SK-N-SH treated with all-trans-retinoic acid at 6 μM for 48 hours (cell line): ENCODE data around the gene RDX.

Experiments
- ATAC-seq: fragments of 200-7000 bp; cut with Tn5 transposase; 3 replicates; pipeline ENCODE4 v1.9.1; 2020; ENCODE audit warnings: mild to moderate bottlenecking, moderate library complexity
- ARNTL ChIP-seq: fragments of 450-650 bp; formaldehyde crosslinking; IDR thresholded peaks from 2 replicates; pipeline ENCODE4 v1.5.0; 2020; ENCODE audit warnings: low read depth, mild to moderate bottlenecking, moderate library complexity, borderline replicate concordance
- BACH2 ChIP-seq: fragments of 250-450 bp; sonication (Bioruptor Pico); IDR thresholded peaks from 2 replicates; pipeline ENCODE4 v1.9.0; 2021; ENCODE audit warnings: mild to moderate bottlenecking, borderline replicate concordance
- ESRRG ChIP-seq: fragments of 250-450 bp; sonication (Bioruptor Pico); IDR thresholded peaks from 2 replicates; pipeline ENCODE4 v1.6.1; 2021; ENCODE audit warnings: mild to moderate bottlenecking
- GLIS3 ChIP-seq: fragments of 250-450 bp; sonication (Bioruptor Pico); IDR thresholded peaks from 2 replicates; pipeline ENCODE4 v1.5.0; 2020; ENCODE audit warnings: mild to moderate bottlenecking, moderate library complexity
- ISL1 ChIP-seq: fragments of 250-450 bp; sonication (Bioruptor Pico); IDR thresholded peaks from 2 replicates; pipeline ENCODE4 v2.1.2; 2022; ENCODE audit warnings: mild to moderate bottlenecking, moderate library complexity
- OSR1 ChIP-seq: fragments of 250-450 bp; sonication (Bioruptor Pico); IDR thresholded peaks from 2 replicates; pipeline ENCODE4 v1.8.0; 2022; ENCODE audit warnings: moderate library complexity, mild to moderate bottlenecking, inconsistent platforms
- PPARA ChIP-seq: fragments of 250-450 bp; sonication (Bioruptor Pico); IDR thresholded peaks from 2 replicates; pipeline ENCODE4 v1.5.0; 2020; ENCODE audit warnings: mild to moderate bottlenecking, borderline replicate concordance
- RARB ChIP-seq: fragments of 250-450 bp; sonication (Bioruptor Pico); IDR thresholded peaks from 2 replicates; pipeline ENCODE4 v1.8.0; 2021; ENCODE audit warnings: mild to moderate bottlenecking, moderate library complexity
- SNAI2 ChIP-seq: fragments of 250-450 bp; sonication (Bioruptor Pico); IDR thresholded peaks from 2 replicates; pipeline ENCODE4 v1.5.0; 2020; ENCODE audit warnings: mild to moderate bottlenecking, moderate library complexity
- TCF4 ChIP-seq: fragments of 250-450 bp; sonication (Bioruptor Pico); IDR thresholded peaks from 2 replicates; pipeline ENCODE4 v1.8.0; 2021; ENCODE audit warnings: mild to moderate bottlenecking, moderate library complexity, borderline replicate concordance
- ZFP3 ChIP-seq: fragments of 250-450 bp; sonication (Bioruptor Pico); IDR thresholded peaks from 2 replicates; pipeline ENCODE4 v1.5.0; 2020; ENCODE audit warnings: mild to moderate bottlenecking, moderate library complexity
- ZFP30 ChIP-seq: fragments of 450-650 bp; formaldehyde crosslinking; IDR thresholded peaks from 2 replicates; pipeline ENCODE4 v1.5.0; 2022; ENCODE audit warnings: mild to moderate bottlenecking, moderate library complexity
- ZNF565 ChIP-seq: fragments of 450-650 bp; formaldehyde crosslinking; conservative IDR thresholded peaks from 2 replicates; pipeline ENCODE4 v1.5.0; 2020; ENCODE audit warnings: low read depth, mild to moderate bottlenecking, moderate library complexity
- ZNF8 ChIP-seq: fragments of 450-650 bp; formaldehyde crosslinking; IDR thresholded peaks from 2 replicates; pipeline ENCODE4 v1.5.0; 2020; ENCODE audit warnings: mild to moderate bottlenecking, moderate library complexity
- TF ChIP-seq, protein P1 (sequence below): fragments of 250-450 bp; sonication (Bioruptor Pico); IDR thresholded peaks from 2 replicates; pipeline ENCODE4 v1.8.0; 2021; ENCODE audit warnings: low read depth, mild to moderate bottlenecking, moderate library complexity, borderline replicate concordance
- TF ChIP-seq, protein P2 (sequence below): fragments of 250-450 bp; sonication (Bioruptor Pico); IDR thresholded peaks from 2 replicates; pipeline ENCODE4 v1.5.1; 2021; ENCODE audit warnings: mild to moderate bottlenecking, moderate library complexity
- TF ChIP-seq, protein P3 (sequence below): fragments of 250-450 bp; sonication (Bioruptor Pico); IDR thresholded peaks from 2 replicates; pipeline ENCODE4 v1.8.0; 2020; ENCODE audit warnings: mild to moderate bottlenecking, moderate library complexity, borderline replicate concordance
- TF ChIP-seq, protein P4 (sequence below): fragments of 250-450 bp; sonication (Bioruptor Pico); IDR thresholded peaks from 2 replicates; pipeline ENCODE4 v1.5.0; 2020; ENCODE audit warnings: mild to moderate bottlenecking, moderate library complexity

The RDX gene

DNA sequence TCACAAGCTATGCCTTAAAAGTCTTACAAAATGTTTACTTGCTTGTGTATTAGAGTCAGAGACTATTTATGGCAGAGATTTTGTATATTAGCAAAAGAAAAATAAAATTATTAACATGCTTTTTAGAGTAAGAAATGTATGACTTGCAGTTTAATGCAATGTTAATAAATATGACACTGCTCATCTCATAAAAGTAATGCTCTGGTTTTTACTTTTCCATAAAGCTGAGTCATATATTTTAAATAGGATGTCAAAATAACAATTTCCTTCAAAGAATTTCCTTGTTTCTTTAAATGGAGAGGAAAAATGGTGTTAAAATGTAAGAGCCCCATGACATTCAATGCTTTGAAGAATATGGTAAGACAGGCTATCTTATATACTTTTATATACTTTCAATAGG lies 16.3 kb upstream of the RDX start:
- ATAC-seq, result no peak
- TF ChIP-seq GLIS3 (CRISPR knock-in tag), result no peak
- TF ChIP-seq ZFP30, result no peak
- TF ChIP-seq, protein P1, sequence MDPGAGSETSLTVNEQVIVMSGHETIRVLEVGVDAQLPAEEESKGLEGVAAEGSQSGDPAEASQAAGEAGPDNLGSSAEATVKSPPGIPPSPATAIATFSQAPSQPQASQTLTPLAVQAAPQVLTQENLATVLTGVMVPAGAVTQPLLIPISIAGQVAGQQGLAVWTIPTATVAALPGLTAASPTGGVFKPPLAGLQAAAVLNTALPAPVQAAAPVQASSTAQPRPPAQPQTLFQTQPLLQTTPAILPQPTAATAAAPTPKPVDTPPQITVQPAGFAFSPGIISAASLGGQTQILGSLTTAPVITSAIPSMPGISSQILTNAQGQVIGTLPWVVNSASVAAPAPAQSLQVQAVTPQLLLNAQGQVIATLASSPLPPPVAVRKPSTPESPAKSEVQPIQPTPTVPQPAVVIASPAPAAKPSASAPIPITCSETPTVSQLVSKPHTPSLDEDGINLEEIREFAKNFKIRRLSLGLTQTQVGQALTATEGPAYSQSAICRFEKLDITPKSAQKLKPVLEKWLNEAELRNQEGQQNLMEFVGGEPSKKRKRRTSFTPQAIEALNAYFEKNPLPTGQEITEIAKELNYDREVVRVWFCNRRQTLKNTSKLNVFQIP, result no peak
- TF ChIP-seq OSR1 (CRISPR knock-in tag), result no peak
- no peak for TF ChIP-seq TCF4 (CRISPR knock-in tag)
- no peak for TF ChIP-seq ZNF8
- no peak for TF ChIP-seq BACH2 (CRISPR knock-in tag)
- TF ChIP-seq, protein P2, sequence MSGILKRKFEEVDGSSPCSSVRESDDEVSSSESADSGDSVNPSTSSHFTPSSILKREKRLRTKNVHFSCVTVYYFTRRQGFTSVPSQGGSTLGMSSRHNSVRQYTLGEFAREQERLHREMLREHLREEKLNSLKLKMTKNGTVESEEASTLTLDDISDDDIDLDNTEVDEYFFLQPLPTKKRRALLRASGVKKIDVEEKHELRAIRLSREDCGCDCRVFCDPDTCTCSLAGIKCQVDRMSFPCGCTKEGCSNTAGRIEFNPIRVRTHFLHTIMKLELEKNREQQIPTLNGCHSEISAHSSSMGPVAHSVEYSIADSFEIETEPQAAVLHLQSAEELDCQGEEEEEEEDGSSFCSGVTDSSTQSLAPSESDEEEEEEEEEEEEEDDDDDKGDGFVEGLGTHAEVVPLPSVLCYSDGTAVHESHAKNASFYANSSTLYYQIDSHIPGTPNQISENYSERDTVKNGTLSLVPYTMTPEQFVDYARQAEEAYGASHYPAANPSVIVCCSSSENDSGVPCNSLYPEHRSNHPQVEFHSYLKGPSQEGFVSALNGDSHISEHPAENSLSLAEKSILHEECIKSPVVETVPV (CRISPR knock-in tag), result no peak
- TF ChIP-seq, protein P3, sequence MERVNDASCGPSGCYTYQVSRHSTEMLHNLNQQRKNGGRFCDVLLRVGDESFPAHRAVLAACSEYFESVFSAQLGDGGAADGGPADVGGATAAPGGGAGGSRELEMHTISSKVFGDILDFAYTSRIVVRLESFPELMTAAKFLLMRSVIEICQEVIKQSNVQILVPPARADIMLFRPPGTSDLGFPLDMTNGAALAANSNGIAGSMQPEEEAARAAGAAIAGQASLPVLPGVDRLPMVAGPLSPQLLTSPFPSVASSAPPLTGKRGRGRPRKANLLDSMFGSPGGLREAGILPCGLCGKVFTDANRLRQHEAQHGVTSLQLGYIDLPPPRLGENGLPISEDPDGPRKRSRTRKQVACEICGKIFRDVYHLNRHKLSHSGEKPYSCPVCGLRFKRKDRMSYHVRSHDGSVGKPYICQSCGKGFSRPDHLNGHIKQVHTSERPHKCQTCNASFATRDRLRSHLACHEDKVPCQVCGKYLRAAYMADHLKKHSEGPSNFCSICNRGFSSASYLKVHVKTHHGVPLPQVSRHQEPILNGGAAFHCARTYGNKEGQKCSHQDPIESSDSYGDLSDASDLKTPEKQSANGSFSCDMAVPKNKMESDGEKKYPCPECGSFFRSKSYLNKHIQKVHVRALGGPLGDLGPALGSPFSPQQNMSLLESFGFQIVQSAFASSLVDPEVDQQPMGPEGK (CRISPR knock-in tag), result no peak
- no peak for TF ChIP-seq ARNTL (CRISPR knock-in tag)
- no peak for TF ChIP-seq ESRRG (CRISPR knock-in tag)
- TF ChIP-seq, protein P4, sequence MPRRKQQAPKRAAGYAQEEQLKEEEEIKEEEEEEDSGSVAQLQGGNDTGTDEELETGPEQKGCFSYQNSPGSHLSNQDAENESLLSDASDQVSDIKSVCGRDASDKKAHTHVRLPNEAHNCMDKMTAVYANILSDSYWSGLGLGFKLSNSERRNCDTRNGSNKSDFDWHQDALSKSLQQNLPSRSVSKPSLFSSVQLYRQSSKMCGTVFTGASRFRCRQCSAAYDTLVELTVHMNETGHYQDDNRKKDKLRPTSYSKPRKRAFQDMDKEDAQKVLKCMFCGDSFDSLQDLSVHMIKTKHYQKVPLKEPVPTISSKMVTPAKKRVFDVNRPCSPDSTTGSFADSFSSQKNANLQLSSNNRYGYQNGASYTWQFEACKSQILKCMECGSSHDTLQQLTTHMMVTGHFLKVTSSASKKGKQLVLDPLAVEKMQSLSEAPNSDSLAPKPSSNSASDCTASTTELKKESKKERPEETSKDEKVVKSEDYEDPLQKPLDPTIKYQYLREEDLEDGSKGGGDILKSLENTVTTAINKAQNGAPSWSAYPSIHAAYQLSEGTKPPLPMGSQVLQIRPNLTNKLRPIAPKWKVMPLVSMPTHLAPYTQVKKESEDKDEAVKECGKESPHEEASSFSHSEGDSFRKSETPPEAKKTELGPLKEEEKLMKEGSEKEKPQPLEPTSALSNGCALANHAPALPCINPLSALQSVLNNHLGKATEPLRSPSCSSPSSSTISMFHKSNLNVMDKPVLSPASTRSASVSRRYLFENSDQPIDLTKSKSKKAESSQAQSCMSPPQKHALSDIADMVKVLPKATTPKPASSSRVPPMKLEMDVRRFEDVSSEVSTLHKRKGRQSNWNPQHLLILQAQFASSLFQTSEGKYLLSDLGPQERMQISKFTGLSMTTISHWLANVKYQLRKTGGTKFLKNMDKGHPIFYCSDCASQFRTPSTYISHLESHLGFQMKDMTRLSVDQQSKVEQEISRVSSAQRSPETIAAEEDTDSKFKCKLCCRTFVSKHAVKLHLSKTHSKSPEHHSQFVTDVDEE (CRISPR knock-in tag), result no peak

DNA sequence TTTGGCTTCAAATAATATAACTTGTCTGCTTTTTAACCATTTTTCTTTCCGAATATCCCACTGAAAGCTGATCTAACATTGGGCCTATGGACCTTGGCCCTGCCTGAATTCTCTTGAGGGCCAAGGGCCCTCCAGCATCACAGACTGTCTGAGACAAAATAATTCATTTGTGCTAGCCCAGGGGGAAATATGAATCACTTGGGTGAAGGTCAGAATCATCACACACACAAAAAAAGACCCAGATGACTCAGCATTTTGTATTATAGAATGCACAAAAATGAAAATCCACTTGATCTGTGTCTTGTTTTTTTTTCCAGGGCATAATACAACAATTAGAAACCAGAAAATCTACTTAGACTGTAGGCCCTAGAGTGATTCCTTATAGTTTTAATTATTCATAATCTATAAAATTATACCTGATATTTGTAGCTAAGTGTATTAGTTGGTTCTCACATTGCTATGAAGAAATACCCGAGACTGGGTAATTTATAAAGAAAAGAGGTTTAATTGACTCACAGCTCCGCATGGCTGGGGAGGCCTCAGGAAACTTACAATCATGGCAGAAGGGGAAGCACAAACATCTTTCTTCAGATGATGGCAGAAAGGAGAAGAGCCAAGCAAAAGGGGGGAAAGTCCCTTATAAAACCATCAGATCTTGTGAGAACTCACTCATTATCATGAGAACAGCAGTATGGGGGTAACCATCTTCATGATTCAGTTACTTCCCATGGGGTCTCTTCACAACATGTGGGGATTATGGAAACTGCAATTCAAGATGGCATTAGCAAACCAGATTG lies 15.6 kb upstream of the RDX start:
- peak; percentile 27; the same call in 2 of the 3 replicates for ATAC-seq
- no peak for TF ChIP-seq ZNF565
- TF ChIP-seq ZFP30, result no peak
- no peak for TF ChIP-seq GLIS3 (CRISPR knock-in tag)
- TF ChIP-seq PPARA, result no peak
- TF ChIP-seq, protein P1, result no peak
- TF ChIP-seq BACH2 (CRISPR knock-in tag), result no peak
- no peak for TF ChIP-seq SNAI2 (CRISPR knock-in tag)
- TF ChIP-seq, protein P3 (CRISPR knock-in tag), result no peak
- TF ChIP-seq, protein P4 (CRISPR knock-in tag), result no peak
- TF ChIP-seq RARB, result no peak
- no peak for TF ChIP-seq ESRRG (CRISPR knock-in tag)
- no peak for TF ChIP-seq ZFP3 (CRISPR knock-in tag)
- TF ChIP-seq, protein P2 (CRISPR knock-in tag), result no peak
- TF ChIP-seq ISL1, result no peak
- TF ChIP-seq ZNF8, result no peak
